ENCODE results near the gene COL7A1. TPM values are rescaled to one million over a fixed set of nuclear protein-coding genes. Genes with fewer than 3 reads are reported as not detected.

Gene COL7A1
- polyA plus RNA-seq, 1 of the 3 experiments (the other 2 are of a cell fraction): 10.8 TPM

GRCh38 chr3:48518069-48518468 lies 77.1 kb downstream of the COL7A1 start (continued):
- no peak for TF ChIP-seq SMC3 (IDR thresholded peaks at IDR 0.05; ENCODE audit: low read depth, low read length)
- no peak for TF ChIP-seq YY1 (IDR thresholded peaks at IDR 0.05; ENCODE audit: low read depth)
- TF ChIP-seq FOXJ3 (CRISPR knock-in tag; IDR thresholded peaks at IDR 0.05): no peak

GRCh38 chr3:48516571-48516970 lies 78.6 kb downstream of the COL7A1 start:
- no peak for TF ChIP-seq RFX5 (IDR thresholded peaks at IDR 0.05; ENCODE audit: low read length)
- no peak for TF ChIP-seq GABPA (IDR thresholded peaks at IDR 0.05; ENCODE audit: low read depth)
- no peak for TF ChIP-seq JUND (IDR thresholded peaks at IDR 0.05)
- no peak for TF ChIP-seq RXRA (IDR thresholded peaks at IDR 0.05; ENCODE audit: borderline replicate concordance, low read depth)
- TF ChIP-seq NRF1 (IDR thresholded peaks at IDR 0.05; ENCODE audit: low read depth, low read length): no peak
- TF ChIP-seq USF2 (IDR thresholded peaks at IDR 0.05; ENCODE audit: borderline replicate concordance, low read depth, low read length): no peak
- no peak for TF ChIP-seq GATA2 (CRISPR knock-in tag; IDR thresholded peaks at IDR 0.05)
- TF ChIP-seq FOXM1 (IDR thresholded peaks at IDR 0.05; ENCODE audit: low read depth): no peak
- TF ChIP-seq TEAD4 (IDR thresholded peaks at IDR 0.05; ENCODE audit: borderline replicate concordance, insufficient read depth): no peak
- no peak for TF ChIP-seq USF1 (IDR thresholded peaks at IDR 0.05; ENCODE audit: borderline replicate concordance, low read depth)
- TF ChIP-seq SMC3 (IDR thresholded peaks at IDR 0.05; ENCODE audit: low read depth, low read length): no peak
- no peak for TF ChIP-seq MEF2A (IDR thresholded peaks at IDR 0.05; ENCODE audit: borderline replicate concordance, low read depth)
- TF ChIP-seq CHD2 (IDR thresholded peaks at IDR 0.05; ENCODE audit: low read length, partially characterized antibody): no peak
- TF ChIP-seq YY1 (IDR thresholded peaks at IDR 0.05; ENCODE audit: low read depth): no peak
- no peak for TF ChIP-seq CTCF (IDR thresholded peaks at IDR 0.05)
- TF ChIP-seq TCF12 (IDR thresholded peaks at IDR 0.05): no peak
- no peak for TF ChIP-seq NFIC (IDR thresholded peaks at IDR 0.05; ENCODE audit: borderline replicate concordance)
- Histone ChIP-seq H3K4me2 (no peak overlapping the region), H3K9ac (no peak overlapping the region), H2AFZ (ENCODE audit: low read depth) (no peak overlapping the region), H3K79me2 (ENCODE audit: insufficient read depth) (no peaks in the 10 kb centered on the region), H3F3A (replicated peaks; ENCODE audit: insufficient read depth) (no peaks in the 10 kb centered on the region), H3K27ac (ENCODE audit: low read depth in 2 of 2, low read length in 1 of 2) (no peak overlapping the region), H3K36me3 (replicated peaks in 1 of 2; ENCODE audit: control insufficient read depth in 1 of 2, insufficient read depth in 2 of 2, low read length in 1 of 2) (no peaks in the 10 kb centered on the region), H3K27me3 (ENCODE audit: insufficient read depth) (no peaks in the 10 kb centered on the region), H4K20me1 (ENCODE audit: insufficient read depth) (no peaks in the 10 kb centered on the region), H3K9me2 (no peaks in the 10 kb centered on the region), H3K9me3 (no peaks in the 10 kb centered on the region), H3K4me1 (ENCODE audit: control insufficient read depth in 1 of 2, insufficient read depth in 2 of 2, low read depth in 1 of 2, low read length in 1 of 2) (no peaks in the 10 kb centered on the region), H3K4me3 (ENCODE audit: low read depth in 2 of 2, low read length in 1 of 2) (no peak overlapping the region)
- 75% methylated on average over 2 of the region's 8 CpGs for WGBS (ENCODE audit: low lambda C conversion rate)
- ChIA-PET POLR2A (no interaction called here), CTCF (interaction anchor here (0.8 to 2.6 kb wide), 3 partner anchors 42 to 81 kb away, joined by 3 to 10 read pairs (median 3); no protein-coding TSS in a partner anchor)
- no peak for DNase-seq

Measured in SK-N-SH (cell line).